B cell (primary cell): ENCODE measurements around the gene COBL.

ENCODE experiments used
- EZH2 ChIP-seq: IDR thresholded peaks from 2 replicates; pipeline ENCODE4 v1.6.1; 2012; ENCODE audit warnings: borderline replicate concordance, low read depth, mild to moderate bottlenecking, moderate library complexity, low read length; ENCODE audit not compliant: insufficient read depth, poor library complexity, severe bottlenecking
- TF ChIP-seq, protein P1 (sequence below): fragments of 200-600 bp; IDR thresholded peaks from one replicate; pipeline ENCODE4 v1.8.0; 2022; ENCODE audit warnings: antibody characterized with exemption, mild to moderate bottlenecking

- TF ChIP-seq, protein P1, sequence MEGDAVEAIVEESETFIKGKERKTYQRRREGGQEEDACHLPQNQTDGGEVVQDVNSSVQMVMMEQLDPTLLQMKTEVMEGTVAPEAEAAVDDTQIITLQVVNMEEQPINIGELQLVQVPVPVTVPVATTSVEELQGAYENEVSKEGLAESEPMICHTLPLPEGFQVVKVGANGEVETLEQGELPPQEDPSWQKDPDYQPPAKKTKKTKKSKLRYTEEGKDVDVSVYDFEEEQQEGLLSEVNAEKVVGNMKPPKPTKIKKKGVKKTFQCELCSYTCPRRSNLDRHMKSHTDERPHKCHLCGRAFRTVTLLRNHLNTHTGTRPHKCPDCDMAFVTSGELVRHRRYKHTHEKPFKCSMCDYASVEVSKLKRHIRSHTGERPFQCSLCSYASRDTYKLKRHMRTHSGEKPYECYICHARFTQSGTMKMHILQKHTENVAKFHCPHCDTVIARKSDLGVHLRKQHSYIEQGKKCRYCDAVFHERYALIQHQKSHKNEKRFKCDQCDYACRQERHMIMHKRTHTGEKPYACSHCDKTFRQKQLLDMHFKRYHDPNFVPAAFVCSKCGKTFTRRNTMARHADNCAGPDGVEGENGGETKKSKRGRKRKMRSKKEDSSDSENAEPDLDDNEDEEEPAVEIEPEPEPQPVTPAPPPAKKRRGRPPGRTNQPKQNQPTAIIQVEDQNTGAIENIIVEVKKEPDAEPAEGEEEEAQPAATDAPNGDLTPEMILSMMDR, result no peak
- no peak for TF ChIP-seq EZH2
These were observed 56.8 kb downstream of the COBL start for GRCh38 chr7:51259766-51260165.
